ENCODE results near the gene INSC.

- TF ChIP-seq CTCF (conservative IDR thresholded peaks at IDR 0.05), result no peak
- TF ChIP-seq EZH2 (IDR thresholded peaks at IDR 0.05; ENCODE audit: low read depth), result no peak
These were observed 121.8 kb downstream of the INSC start for GRCh38 chr11:15236559-15236958.
